Right lobe of liver (tissue), 4 donors: ENCODE measurements around the gene GOLPH3L.

Experiments
- CTCF ChIP-seq, 4 donors: fragments of 200-600 bp in 3 of 4; fragments of 450-650 bp in 1 of 4; IDR thresholded peaks; one replicate each; pipeline versions ENCODE4 v1.5.1 to v1.8.0; 2016 to 2022; ENCODE audit warnings: antibody characterized with exemption in 4 of 4, mild to moderate bottlenecking in 2 of 4
- POLR2A ChIP-seq: fragments of 450-650 bp; IDR thresholded peaks from one replicate; pipeline ENCODE4 v1.6.1; 2017; ENCODE audit warnings: antibody characterized with exemption, mild to moderate bottlenecking
- donor health status: DM: no; HTN: no; CAD: no.
- donor health status: DM: no; HTN: no; CAD: no.
- donor health status: DM: no; HTN: yes; CAD: no.

- TF ChIP-seq CTCF (IDR thresholded peaks at IDR 0.05) = no peak
- TF ChIP-seq POLR2A = no peak
Measured at GRCh38 chr1:150663321-150663720, 33.6 kb downstream of the GOLPH3L start.
